Measurements from ENCODE around the gene BBC3. TPM values are rescaled to one million over a fixed set of nuclear protein-coding genes. Genes with fewer than 3 reads are reported as not detected.

The BBC3 gene
- total RNA-seq, 1 donor from 2014 or later: 11.5 TPM

DNA sequence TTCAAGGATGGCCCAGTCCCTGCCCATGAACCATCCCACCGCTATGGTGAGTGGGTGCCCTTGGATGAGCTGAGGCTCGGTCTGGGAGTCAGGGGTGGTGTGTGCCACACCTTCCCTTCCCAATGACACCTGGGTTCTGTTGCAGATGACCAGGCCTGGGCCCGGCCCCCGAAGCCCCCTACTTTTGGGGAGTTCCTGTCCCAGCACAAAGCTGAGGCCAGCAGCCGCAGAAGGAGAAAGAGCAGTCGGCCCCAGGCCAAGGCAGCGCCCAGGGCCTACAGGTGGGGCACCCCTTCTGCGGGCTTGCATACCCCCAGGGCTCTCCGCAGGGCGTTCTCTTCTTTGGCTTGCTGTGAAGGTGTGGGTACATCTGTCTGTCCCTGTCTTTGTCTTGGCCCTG is 39.4 kb upstream of the BBC3 start:
- intact Hi-C loops (cut with micrococcal nuclease): loop anchor here (5.0 kb wide), 1 partner anchor 247 kb away; the partner anchor contains the start of gene NAPA
- POLR2A ChIA-PET: no interaction called here

DNA sequence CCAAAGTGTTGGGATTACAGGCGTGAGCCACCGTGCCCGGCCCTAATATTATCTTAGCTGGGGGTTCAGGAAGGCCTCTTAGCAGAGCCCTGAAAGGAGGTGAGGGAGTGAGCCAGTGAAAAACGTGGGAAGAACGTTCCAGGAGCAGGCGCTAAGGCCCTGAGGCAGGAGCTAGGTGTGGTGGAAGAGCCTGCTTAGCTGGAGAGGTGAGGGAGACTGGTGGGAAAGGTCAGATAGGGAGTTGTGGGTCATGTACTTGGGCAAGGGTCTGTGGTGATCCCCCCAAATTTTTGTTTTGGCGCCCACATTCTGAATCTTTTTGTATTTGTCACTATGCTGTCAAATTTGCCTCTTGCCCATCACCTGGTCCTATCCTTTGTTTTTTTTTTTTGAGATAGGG is 38.6 kb upstream of the BBC3 start:
- no peak for ATAC-seq (ENCODE audit: low read depth)
- peaks cover 11% of the 10 kb centered on the region for H3K4me1 Mint-ChIP-seq
- TF ChIP-seq CTCF (IDR thresholded peaks at IDR 0.05): no peak
- no peak for DNase-seq
- no peak overlapping the region for H3K4me3 Mint-ChIP-seq
- H3K27me3 Mint-ChIP-seq: no peaks in the 10 kb centered on the region
- H3K36me3 Mint-ChIP-seq (ENCODE audit: low read depth): peaks cover 55% of the 10 kb centered on the region
- CTCF ChIA-PET: no interaction called here
- POLR2A ChIA-PET: no interaction called here
- no peaks in the 10 kb centered on the region for H3K9me3 Mint-ChIP-seq
- H3K27ac Mint-ChIP-seq: no peak overlapping the region
- intact Hi-C loops (cut with micrococcal nuclease): no loop called here

More for the DNA sequence above, 39.4 kb upstream of the BBC3 start:
- no peak for DNase-seq
- peaks cover 14% of the 10 kb centered on the region for H3K4me1 Mint-ChIP-seq
- no peak for ATAC-seq (ENCODE audit: low read depth)
- H3K4me3 Mint-ChIP-seq: no peak overlapping the region
- no peaks in the 10 kb centered on the region for H3K9me3 Mint-ChIP-seq
- CTCF ChIA-PET: no interaction called here
- H3K27me3 Mint-ChIP-seq: no peaks in the 10 kb centered on the region
- TF ChIP-seq CTCF (IDR thresholded peaks at IDR 0.05): no peak
- no peak overlapping the region for H3K27ac Mint-ChIP-seq
- peaks cover 53% of the 10 kb centered on the region for H3K36me3 Mint-ChIP-seq (ENCODE audit: low read depth)

GRCh38 chr19:47268028-47268427 is 37.0 kb upstream of the BBC3 start:
- no peak overlapping the region for H3K27ac Mint-ChIP-seq
- no peak for TF ChIP-seq CTCF (IDR thresholded peaks at IDR 0.05)
- ATAC-seq (ENCODE audit: low read depth) (no peak), DNase-seq (no peak)
- ChIA-PET CTCF (no interaction called here), POLR2A (no interaction called here)
- H3K9me3 Mint-ChIP-seq: no peaks in the 10 kb centered on the region
- no peaks in the 10 kb centered on the region for H3K27me3 Mint-ChIP-seq
- intact Hi-C loops (cut with micrococcal nuclease): no loop called here
- peaks cover 60% of the 10 kb centered on the region for H3K36me3 Mint-ChIP-seq (ENCODE audit: low read depth)
- peaks cover 7% of the 10 kb centered on the region for H3K4me1 Mint-ChIP-seq
- H3K4me3 Mint-ChIP-seq: no peak overlapping the region

- H3K27ac Mint-ChIP-seq: no peak overlapping the region
- CTCF ChIA-PET: no interaction called here
- ATAC-seq (ENCODE audit: low read depth) (no peak), DNase-seq (no peak)
- H3K27me3 Mint-ChIP-seq: no peaks in the 10 kb centered on the region
- H3K36me3 Mint-ChIP-seq (ENCODE audit: low read depth): peaks cover 64% of the 10 kb centered on the region
- H3K9me3 Mint-ChIP-seq: no peaks in the 10 kb centered on the region
- no peak for TF ChIP-seq CTCF (IDR thresholded peaks at IDR 0.05)
- peaks cover 7% of the 10 kb centered on the region for H3K4me1 Mint-ChIP-seq
- intact Hi-C loops (cut with micrococcal nuclease): no loop called here
- POLR2A ChIA-PET: no interaction called here
- H3K4me3 Mint-ChIP-seq: no peak overlapping the region
Measured at GRCh38 chr19:47267350-47267759, 36.4 kb upstream of the BBC3 start.

GRCh38 chr19:47266401-47266941 is 35.5 kb upstream of the BBC3 start:
- DNase-seq (no peak), ATAC-seq (ENCODE audit: low read depth) (no peak)
- H3K27me3 Mint-ChIP-seq: no peaks in the 10 kb centered on the region
- ChIA-PET CTCF (no interaction called here), POLR2A (interaction anchor here (0.6 to 0.9 kb wide), 2 partner anchors 10 to 94 kb away, joined by 4 to 5 read pairs; partner anchors contain the start of gene CCDC9)
- H3K36me3 Mint-ChIP-seq (ENCODE audit: low read depth): peaks cover 67% of the 10 kb centered on the region
- intact Hi-C loops (cut with micrococcal nuclease): no loop called here
- no peaks in the 10 kb centered on the region for H3K9me3 Mint-ChIP-seq
- peaks cover 10% of the 10 kb centered on the region for H3K4me1 Mint-ChIP-seq
- no peak for TF ChIP-seq CTCF (IDR thresholded peaks at IDR 0.05)
- H3K4me3 Mint-ChIP-seq: no peak overlapping the region
- H3K27ac Mint-ChIP-seq: no peak overlapping the region
